Lower leg skin (tissue), 4 donors: ENCODE results near the gene GNB1L. TPM values are rescaled to one million over a fixed set of nuclear protein-coding genes. Genes with fewer than 3 reads are reported as not detected.

ENCODE experiments used
- DNase-seq, 2 donors: peaks; one replicate each; pipeline ENCODE4 v3.0.0-alpha.2; 2019; ENCODE audit warnings: low spot score in 2 of 2
- H3K4me3 ChIP-seq: fragments of 200-600 bp; sonication (generic); 2 replicates; pipeline ENCODE4 v1.5.1; 2017; ENCODE audit warnings: mild to moderate bottlenecking, low read depth; ENCODE audit not compliant: poor library complexity, severe bottlenecking
- CTCF ChIP-seq, 3 donors: fragments of 450-650 bp; IDR thresholded peaks; one replicate each; pipeline ENCODE4 v1.5.1; 2016; ENCODE audit warnings: antibody characterized with exemption in 3 of 3, mild to moderate bottlenecking in 3 of 3, moderate library complexity in 2 of 3
- POLR2A ChIP-seq, 2 donors: fragments of 450-650 bp; IDR thresholded peaks; one replicate each; pipeline ENCODE4 v1.6.1; 2016 to 2017; ENCODE audit warnings: antibody characterized with exemption in 2 of 2, mild to moderate bottlenecking in 1 of 2, moderate library complexity in 1 of 2
- whole genome bisulfite sequencing, 2 donors: methylation state at CpG; one replicate each; pipeline ENCODE4 v1.1.5; 2018; 5-methylcytosine and 5-hydroxymethylcytosine counted together
- intact Hi-C: fragments of 100-400 bp; cut with DNase I; formaldehyde crosslinking; loops from one replicate; pipeline ENCODE4 v1.15.0; 2023; ENCODE audit warnings: low total_unique reads
- total RNA-seq, 4 donors: library from RNA; depleted of rRNA; stranded (reverse); fragments of >200 nt; gene quantifications; one replicate each; pipeline ENCODE4 v1.1.0, GENCODE V29; 2016

GNB1L gene
- total RNA-seq, 4 donors from 2014 or later: 10.0 to 16.2 (median 11.2) TPM

DNA sequence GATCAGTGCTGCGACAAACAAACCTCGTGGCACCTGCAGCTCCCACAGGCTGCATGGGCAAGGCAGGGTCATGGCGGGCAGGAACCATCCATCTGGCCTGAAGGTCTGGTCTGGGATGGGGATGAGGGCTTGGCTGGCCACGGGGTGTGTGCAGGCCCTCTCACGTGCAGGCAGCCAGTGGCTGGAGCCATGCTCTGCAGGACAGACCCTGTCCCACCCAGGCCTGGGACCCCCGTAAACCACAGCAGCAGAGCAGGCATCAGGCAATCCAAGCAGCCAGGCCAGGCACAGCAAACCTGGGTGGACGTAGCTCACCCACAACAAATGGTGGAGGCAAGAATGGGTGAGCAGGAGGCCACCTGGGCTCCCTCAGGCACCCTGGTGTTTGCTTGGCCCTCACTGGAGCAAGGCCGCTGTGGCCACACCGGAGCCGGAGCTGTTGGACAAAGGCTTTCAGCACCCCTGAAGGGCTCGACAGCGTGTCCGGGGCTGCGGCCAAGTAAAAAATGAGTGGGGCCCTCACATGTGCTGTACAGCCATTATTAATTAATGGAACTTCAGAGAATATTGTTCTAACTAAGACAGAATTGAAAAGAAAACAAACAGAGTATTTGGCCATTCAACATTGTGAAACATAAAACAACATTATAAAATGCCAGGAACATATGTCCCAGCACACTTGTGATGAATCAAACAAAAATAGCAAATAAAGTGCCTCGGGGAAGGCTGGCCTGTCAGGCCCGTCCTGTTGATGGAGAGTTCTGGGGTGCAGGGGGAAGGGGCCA is 24.0 kb upstream of the GNB1L start:
- H3K4me3 ChIP-seq: no peak overlapping the region
- WGBS, 2 donors: 88 to 89% methylated on average over 14 to 15 of the region's 16 CpGs
- no peak for TF ChIP-seq POLR2A (IDR thresholded peaks at IDR 0.05)
- TF ChIP-seq CTCF (IDR thresholded peaks at IDR 0.05): no peak
- intact Hi-C loops: no loop called here
- peak in 1 of 2 donors; percentile 81 for DNase-seq

DNA sequence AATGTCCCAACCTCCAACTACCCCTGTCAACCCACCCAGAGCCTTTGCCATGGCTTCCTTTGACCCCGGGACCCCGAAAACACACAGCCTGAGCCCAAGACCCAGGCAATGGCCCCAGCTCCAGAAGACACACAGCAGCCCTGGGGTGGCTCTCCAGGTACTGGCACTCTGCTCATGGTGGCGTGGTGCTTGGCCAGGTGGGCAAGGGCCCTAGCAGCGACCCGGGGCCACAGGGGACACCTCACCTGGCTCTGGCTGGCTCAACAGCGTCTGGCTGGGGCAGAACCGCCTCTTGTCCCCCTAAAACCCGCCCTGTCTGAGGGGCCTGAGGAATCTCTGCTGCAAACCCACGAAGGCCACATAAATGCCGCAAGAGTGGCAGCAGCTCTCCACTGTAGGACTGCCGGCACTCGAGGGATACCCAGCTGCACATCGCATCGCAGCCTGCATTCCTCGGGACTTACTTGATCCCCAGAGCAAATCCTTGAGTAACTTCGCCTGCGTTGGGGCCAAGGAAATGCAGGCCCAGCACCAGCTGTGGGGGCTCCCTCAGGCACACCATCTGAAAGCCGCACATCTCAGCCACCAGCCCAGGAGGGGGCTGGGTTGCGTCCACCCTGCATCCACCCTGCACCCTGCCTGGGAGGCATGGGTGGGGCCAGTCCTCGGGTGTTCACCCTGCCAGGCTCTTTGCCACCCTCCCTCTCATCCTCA is 23.1 kb upstream of the GNB1L start:
- intact Hi-C loops: no loop called here
- 73 to 89% methylated on average over 8 to 20 of the region's 20 CpGs for WGBS, 2 donors
- TF ChIP-seq CTCF (IDR thresholded peaks at IDR 0.05): no peak
- TF ChIP-seq POLR2A (IDR thresholded peaks at IDR 0.05): no peak
- no peak overlapping the region for H3K4me3 ChIP-seq
- DNase-seq: peak in 1 of 2 donors; percentile 80

DNA sequence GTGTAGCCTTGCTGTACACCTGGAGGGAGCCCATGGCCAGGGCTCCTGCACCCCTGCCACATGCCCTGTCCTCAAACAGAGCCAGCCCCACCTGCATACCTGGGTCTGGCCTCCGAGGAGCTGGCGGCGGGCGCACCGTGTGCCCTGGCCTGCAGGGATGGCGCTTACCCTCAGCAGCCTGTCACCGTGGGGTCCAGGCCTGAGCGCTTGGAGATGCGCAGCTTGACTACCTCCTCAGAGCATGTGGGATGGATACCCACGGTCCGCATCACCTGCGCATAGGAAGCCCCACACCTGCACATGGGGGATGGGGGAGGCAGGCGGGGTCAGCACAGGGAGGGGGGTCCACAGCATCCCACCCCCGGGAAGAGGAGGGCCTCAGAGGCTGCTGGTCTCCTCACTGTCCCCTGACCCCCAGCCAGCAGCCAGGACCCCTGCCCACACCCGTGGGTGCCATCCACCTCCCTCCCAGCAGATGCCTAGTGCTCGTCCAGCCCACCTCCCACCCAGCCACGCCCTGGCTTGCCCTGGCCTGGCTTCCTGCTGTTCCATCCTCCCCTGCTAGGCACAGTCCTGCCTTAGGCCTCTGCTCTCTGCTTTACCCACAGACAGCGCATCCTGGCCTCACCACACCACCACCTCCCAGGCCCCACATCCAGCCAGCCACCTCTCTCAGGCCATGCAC is 22.4 kb upstream of the GNB1L start:
- no peak overlapping the region for H3K4me3 ChIP-seq
- intact Hi-C loops: no loop called here
- peak in 1 of 2 donors; percentile 83 for DNase-seq
- whole genome bisulfite sequencing, 2 donors: 84 to 86% methylated on average over 12 to 13 of the region's 18 CpGs
- TF ChIP-seq POLR2A (IDR thresholded peaks at IDR 0.05): no peak
- no peak for TF ChIP-seq CTCF (IDR thresholded peaks at IDR 0.05)

DNA sequence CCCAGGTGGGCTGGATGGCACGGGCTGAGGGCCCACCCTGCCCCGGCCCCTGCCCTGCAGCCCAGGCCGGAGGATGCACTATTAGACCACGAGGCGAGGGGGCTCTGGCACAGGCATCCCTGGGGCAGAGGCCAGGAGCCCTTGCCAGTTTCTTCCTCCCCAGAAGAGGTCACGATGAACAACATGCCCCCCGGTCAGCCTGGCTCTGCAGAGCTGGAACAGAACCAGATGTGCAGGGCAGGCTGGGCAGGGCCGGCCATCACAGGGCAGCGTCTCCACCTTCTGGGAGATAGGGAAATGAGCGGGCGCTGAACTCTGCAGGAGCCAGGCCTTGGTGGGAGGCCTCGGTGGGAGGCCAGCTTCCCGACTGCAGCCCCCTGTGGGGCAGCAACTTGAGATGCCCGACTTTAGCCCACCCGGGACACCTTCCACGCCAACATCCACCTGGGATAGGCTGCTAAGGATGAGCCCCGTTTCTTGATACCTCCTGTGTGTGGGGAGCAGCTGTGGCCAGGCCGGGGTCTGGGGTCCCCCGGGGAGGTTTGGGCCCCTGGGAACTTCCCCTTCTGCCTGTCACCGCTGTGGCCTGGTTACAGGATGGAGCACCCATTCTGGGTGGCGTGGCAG is 21.8 kb upstream of the GNB1L start:
- no peak for TF ChIP-seq CTCF (IDR thresholded peaks at IDR 0.05)
- TF ChIP-seq POLR2A (IDR thresholded peaks at IDR 0.05): no peak
- intact Hi-C loops: no loop called here
- WGBS, 2 donors: 77 to 80% methylated on average over 15 to 21 of the region's 21 CpGs
- DNase-seq: peak in 1 of 2 donors; percentile 84
- no peak overlapping the region for H3K4me3 ChIP-seq

- TF ChIP-seq CTCF (IDR thresholded peaks at IDR 0.05): no peak
- DNase-seq: peak in 1 of 2 donors; percentile 84
- intact Hi-C loops: no loop called here
- WGBS, 2 donors: 63 to 64% methylated on average over 18 to 22 of the region's 23 CpGs
- H3K4me3 ChIP-seq: no peak overlapping the region
Observed at GRCh38 chr22:19875531-19876313, 21.0 kb upstream of the GNB1L start.
